Ascending aorta (tissue), 2 donors: ENCODE results near the gene SLCO2A1. TPM values are rescaled to one million over a fixed set of nuclear protein-coding genes. Genes with fewer than 3 reads are reported as not detected.

Source experiments
- DNase-seq, 2 donors: peaks; one replicate each; pipeline ENCODE4 v3.0.0-alpha.2; 2019; ENCODE audit warnings: low spot score in 2 of 2
- H3K27ac ChIP-seq, 2 donors: fragments of 200-600 bp; sonication (generic); one replicate each; pipeline ENCODE4 v1.5.1; 2016 to 2017; ENCODE audit warnings: mild to moderate bottlenecking in 1 of 2
- H3K27me3 ChIP-seq: fragments of 200-600 bp; sonication (generic); one replicate; pipeline ENCODE4 v1.5.1; 2017
- H3K36me3 ChIP-seq, 2 donors: fragments of 200-600 bp; sonication (generic); one replicate each; pipeline ENCODE4 v1.5.1; 2016
- H3K4me1 ChIP-seq, 2 donors: fragments of 200-600 bp; sonication (generic); one replicate each; pipeline ENCODE4 v1.5.1; 2016 to 2017; ENCODE audit warnings: mild to moderate bottlenecking in 1 of 2
- H3K4me3 ChIP-seq, 2 donors: fragments of 200-600 bp; sonication (generic); one replicate each; pipeline ENCODE4 v1.5.1; 2016 to 2017; ENCODE audit warnings: mild to moderate bottlenecking in 1 of 2
- H3K9me3 ChIP-seq, 2 donors: fragments of 200-600 bp; sonication (generic); one replicate each; pipeline ENCODE4 v1.5.1; 2016
- intact Hi-C: fragments of 100-400 bp; cut with DNase I; formaldehyde crosslinking; loops from one replicate; pipeline ENCODE4 v1.15.1; 2023
- total RNA-seq: library from RNA; depleted of rRNA; stranded (reverse); fragments of >200 nt; gene quantifications from one replicate; pipeline ENCODE4 v1.1.0, GENCODE V29; 2016
- TF ChIP-seq, protein P1 (sequence below), 3 experiments: fragments of 200-600 bp in 2 of 3; fragments of 450-650 bp in 1 of 3; sonication (generic) in 2 of 3; IDR thresholded peaks; one replicate each; pipeline ENCODE4 v1.5.1; 2016 to 2019; ENCODE audit warnings: antibody characterized with exemption in 3 of 3, mild to moderate bottlenecking in 1 of 3, moderate library complexity in 1 of 3

The SLCO2A1 gene
- total RNA-seq, 1 donor from 2014 or later: 111 TPM

DNA sequence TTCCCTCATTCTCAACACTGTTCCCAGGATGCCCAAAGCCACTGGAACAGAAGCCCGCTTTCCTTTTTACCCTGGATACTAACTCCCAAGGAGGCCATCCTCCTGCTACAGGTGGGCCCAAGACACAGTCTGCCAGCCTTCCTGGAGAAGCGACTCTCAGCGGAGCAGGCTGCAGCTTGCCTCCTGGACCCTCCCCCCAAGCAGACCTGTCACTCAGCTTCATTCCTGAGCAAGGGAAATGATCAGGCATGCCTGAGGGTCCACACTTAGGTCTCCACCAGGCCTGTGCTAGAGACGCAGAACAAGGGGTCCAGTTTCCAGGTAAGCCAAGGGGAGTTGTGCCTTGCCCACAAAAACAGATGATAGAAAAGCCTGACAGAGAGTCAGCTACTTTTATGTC is 62.8 kb downstream of the SLCO2A1 start:
- Histone ChIP-seq H3K27me3 (no peaks in the 10 kb centered on the region), H3K4me3 (no peak overlapping the region), H3K9me3 (no peaks in the 10 kb centered on the region), H3K36me3 (no peaks in the 10 kb centered on the region), H3K4me1 (no peaks in the 10 kb centered on the region), H3K27ac (no peak overlapping the region)
- DNase-seq: no peak
- TF ChIP-seq, protein P1, sequence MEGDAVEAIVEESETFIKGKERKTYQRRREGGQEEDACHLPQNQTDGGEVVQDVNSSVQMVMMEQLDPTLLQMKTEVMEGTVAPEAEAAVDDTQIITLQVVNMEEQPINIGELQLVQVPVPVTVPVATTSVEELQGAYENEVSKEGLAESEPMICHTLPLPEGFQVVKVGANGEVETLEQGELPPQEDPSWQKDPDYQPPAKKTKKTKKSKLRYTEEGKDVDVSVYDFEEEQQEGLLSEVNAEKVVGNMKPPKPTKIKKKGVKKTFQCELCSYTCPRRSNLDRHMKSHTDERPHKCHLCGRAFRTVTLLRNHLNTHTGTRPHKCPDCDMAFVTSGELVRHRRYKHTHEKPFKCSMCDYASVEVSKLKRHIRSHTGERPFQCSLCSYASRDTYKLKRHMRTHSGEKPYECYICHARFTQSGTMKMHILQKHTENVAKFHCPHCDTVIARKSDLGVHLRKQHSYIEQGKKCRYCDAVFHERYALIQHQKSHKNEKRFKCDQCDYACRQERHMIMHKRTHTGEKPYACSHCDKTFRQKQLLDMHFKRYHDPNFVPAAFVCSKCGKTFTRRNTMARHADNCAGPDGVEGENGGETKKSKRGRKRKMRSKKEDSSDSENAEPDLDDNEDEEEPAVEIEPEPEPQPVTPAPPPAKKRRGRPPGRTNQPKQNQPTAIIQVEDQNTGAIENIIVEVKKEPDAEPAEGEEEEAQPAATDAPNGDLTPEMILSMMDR (IDR thresholded peaks at IDR 0.05): no peak
- intact Hi-C loops: no loop called here

DNA sequence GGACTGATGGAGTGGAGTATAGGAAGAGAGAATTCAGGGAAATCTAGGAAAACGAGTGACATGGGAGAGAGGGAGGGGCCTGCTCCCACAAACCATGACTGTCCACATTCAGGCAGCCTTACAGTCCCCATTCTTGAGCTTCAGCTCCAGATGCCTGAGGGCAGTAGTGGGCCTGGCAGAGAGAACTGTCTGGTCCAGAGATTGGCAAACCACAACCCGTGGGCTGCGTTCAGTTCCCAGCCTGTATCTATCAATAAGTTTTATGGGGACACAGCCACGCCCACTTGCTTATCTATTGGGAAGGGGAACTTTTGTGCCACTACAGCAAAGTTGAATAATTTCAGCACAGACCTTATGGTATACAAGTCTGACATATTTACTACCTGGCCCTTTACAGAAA is 63.8 kb downstream of the SLCO2A1 start:
- Histone ChIP-seq H3K4me1 (no peaks in the 10 kb centered on the region), H3K27ac (no peak overlapping the region), H3K4me3 (no peak overlapping the region), H3K36me3 (no peaks in the 10 kb centered on the region), H3K27me3 (no peaks in the 10 kb centered on the region), H3K9me3 (no peaks in the 10 kb centered on the region)
- TF ChIP-seq, protein P1 (IDR thresholded peaks at IDR 0.05): no peak
- DNase-seq: no peak
- intact Hi-C loops: no loop called here

DNA sequence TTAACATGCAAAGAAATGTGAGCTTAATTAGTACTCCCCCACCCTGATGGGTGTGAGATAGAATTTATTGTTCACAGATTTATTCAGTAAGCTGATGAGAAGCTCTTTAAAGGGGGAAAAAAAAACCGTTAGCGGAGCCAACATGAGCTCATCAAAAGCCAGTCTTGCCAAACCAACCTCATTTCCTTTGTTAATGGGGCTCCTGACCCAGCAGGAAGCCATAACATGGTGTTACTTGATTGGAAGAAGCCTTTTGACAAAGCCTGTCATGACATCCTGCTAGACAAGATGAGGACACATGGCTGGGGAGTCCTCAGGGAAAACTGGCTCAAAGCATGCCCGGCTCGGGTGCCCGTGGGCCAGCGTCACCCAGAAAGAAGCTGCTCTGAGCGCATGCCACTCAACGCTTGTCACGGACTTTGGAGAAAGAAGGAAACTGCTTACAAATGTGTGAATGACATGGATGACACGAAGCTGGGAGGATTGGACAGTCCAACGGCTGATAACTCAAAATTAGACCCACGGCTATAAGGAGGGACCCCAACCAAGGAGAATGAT is 64.6 kb downstream of the SLCO2A1 start:
- Histone ChIP-seq H3K27me3 (no peaks in the 10 kb centered on the region), H3K9me3 (no peaks in the 10 kb centered on the region), H3K4me3 (no peak overlapping the region), H3K4me1 (no peaks in the 10 kb centered on the region), H3K36me3 (no peaks in the 10 kb centered on the region), H3K27ac (no peak overlapping the region)
- TF ChIP-seq, protein P1 (IDR thresholded peaks at IDR 0.05): no peak
- intact Hi-C loops: no loop called here
- no peak for DNase-seq

DNA sequence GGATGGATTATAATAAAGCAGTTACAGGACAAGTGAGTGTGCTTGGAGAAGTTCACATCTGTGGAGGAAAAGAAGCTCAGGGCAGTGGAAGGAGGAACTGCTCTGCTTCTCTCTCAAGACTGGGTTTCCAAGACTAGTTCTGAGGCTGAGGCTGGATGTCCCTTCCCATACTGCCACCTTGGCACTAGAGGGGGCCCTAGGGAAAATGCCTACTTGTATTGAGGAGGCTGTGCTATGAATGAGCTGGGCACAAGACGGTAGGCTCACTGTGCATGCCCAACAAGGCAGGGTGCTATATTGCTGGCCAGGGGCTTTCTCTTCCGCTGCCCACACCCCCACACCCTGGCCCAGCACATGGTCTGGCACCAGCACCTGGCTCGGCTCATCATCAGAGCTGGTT is 65.2 kb downstream of the SLCO2A1 start:
- intact Hi-C loops: no loop called here
- no peak for DNase-seq

DNA sequence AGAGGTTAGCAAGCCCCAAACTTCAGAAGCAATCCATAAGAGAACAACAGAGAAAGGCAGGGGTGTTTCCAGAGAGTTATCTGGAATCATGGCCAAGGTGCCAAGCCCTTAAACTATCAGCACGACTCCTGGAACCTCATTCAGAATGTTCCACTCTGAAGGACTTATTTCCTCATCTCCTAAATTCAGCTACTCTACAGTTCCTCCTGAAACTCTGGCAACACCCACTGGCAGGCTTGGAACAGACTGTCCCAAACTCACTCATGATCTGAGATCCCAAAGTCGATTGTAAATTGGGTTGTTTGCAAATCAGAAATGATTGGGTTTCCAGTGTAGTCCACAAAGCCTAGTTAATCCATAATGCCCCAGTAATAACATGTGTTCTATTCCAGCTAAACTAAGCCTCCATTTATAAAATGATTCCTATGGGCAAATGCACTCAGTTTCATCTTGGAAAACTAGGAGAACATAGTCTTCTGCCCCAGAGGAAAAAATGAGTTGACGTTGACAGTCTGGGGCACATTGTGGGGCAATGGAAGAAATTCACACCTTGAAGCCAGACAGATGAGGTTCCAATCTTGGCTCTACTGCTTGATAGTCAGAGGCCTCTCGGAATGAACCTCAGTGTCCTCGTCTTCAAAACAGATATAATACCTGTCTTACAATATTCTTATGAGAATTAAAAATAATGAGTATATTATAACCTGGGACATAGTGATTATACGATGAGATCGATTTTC is 65.9 kb downstream of the SLCO2A1 start:
- H3K4me3 ChIP-seq: no peak overlapping the region
- H3K9me3 ChIP-seq: no peaks in the 10 kb centered on the region
- H3K4me1 ChIP-seq: no peaks in the 10 kb centered on the region
- intact Hi-C loops: no loop called here
- TF ChIP-seq, protein P1 (IDR thresholded peaks at IDR 0.05): no peak
- H3K27ac ChIP-seq: no peak overlapping the region
- H3K36me3 ChIP-seq: no peaks in the 10 kb centered on the region
- no peak for DNase-seq
- H3K27me3 ChIP-seq: no peaks in the 10 kb centered on the region

More for the DNA sequence above, 65.2 kb downstream of the SLCO2A1 start:
- TF ChIP-seq, protein P1 (IDR thresholded peaks at IDR 0.05): no peak
- Histone ChIP-seq H3K4me1 (no peaks in the 10 kb centered on the region), H3K4me3 (no peak overlapping the region), H3K36me3 (no peaks in the 10 kb centered on the region), H3K27me3 (no peaks in the 10 kb centered on the region), H3K9me3 (no peaks in the 10 kb centered on the region), H3K27ac (no peak overlapping the region)
